Left renal cortex interstitium (tissue), 4 donors: Measurements from ENCODE around the gene CLEC16A. TPM values are rescaled to one million over a fixed set of nuclear protein-coding genes. Genes with fewer than 3 reads are reported as not detected.
"Not testable (repeated sequence)": the region's sequence is repeated elsewhere in the genome, so short reads cannot be mapped to it uniquely, and the experiment has no call there.

ENCODE experiments used
- DNase-seq, 4 donors: peaks; one replicate each; pipeline ENCODE4 v3.0.0-alpha.2; 2013; ENCODE audit warnings: low read depth in 4 of 4, low spot score in 2 of 4, missing footprints in 1 of 4
- polyA plus RNA-seq, 4 donors: library from polyadenylated mRNA; unstranded; fragments of 120-200 nt; gene quantifications; one replicate each; pipeline ENCODE4 v1.2.1, GENCODE V29; 2013; ENCODE audit not compliant: insufficient read length in 4 of 4

The CLEC16A gene
- polyA plus RNA-seq, 4 donors: 21.0 to 32.1 (median 24.5) TPM

- DNase-seq: no peak
These were observed 146.8 kb downstream of the CLEC16A start for GRCh38 chr16:11091021-11091785.

GRCh38 chr16:11092788-11093571 lies 148.6 kb downstream of the CLEC16A start:
- DNase-seq: no peak

GRCh38 chr16:11093572-11094074 lies 149.3 kb downstream of the CLEC16A start:
- DNase-seq: no peak

- no peak for DNase-seq
These were observed 149.9 kb downstream of the CLEC16A start for GRCh38 chr16:11094075-11094856.

- DNase-seq: no peak
These were observed 150.6 kb downstream of the CLEC16A start for GRCh38 chr16:11094857-11095565.

DNA sequence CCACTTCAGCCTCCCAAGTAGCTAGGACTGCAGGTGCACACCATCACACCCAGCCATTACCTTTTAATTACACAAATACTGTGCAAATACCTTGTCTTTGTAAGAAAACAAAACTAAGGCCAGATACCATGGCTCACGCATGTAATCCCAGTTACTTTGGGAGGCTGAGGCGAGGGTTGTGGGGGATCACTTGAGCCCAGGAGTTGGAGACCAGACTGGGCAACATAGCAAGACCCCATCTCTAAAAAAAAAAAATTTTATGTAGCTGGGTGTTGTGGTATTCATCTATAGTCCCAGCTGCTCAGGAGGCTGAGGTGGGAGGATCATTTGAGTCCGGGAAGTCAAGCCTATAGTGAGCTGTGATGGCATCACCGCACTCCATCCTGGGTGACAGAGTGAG lies 151.6 kb downstream of the CLEC16A start:
- DNase-seq: no peak

GRCh38 chr16:11097094-11097786 lies 152.9 kb downstream of the CLEC16A start:
- DNase-seq: no peak

GRCh38 chr16:11097787-11098167 lies 153.4 kb downstream of the CLEC16A start:
- DNase-seq: no peak

- DNase-seq: no peak
These were observed 154.4 kb downstream of the CLEC16A start for GRCh38 chr16:11098601-11099390.

DNA sequence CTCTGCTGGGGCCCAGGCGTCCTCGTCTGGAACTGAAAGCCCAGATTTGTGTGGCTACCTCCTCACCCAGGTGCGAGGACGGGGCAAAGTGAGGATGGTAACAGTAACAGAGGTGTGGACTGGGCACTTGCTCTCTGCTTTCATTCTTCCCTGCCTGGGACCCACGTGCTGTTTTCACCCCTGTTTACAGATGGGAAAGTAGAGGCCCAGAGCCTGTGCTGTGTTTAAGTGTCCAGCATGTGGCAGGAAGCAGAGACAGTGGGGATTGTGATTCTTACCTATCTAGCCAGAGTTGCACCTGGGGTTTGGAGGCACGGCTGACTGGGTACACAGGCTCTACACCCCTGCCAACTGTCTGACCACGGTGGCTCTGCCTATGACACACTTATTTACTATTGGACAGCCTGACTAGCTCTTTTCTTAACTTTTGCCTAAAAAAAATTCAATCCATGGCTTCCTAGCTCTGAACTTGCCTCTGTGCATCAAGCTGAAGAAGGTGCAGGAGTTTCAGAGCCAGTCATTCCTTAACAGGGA lies 155.4 kb downstream of the CLEC16A start:
- no peak for DNase-seq

GRCh38 chr16:11100239-11100750 lies 155.9 kb downstream of the CLEC16A start:
- no peak for DNase-seq

GRCh38 chr16:11101283-11101682 lies 156.9 kb downstream of the CLEC16A start:
- no peak for DNase-seq

- no peak for DNase-seq
These were observed 157.5 kb downstream of the CLEC16A start for GRCh38 chr16:11101695-11102522.

- no peak for DNase-seq
These were observed 158.1 kb downstream of the CLEC16A start for GRCh38 chr16:11102523-11102898.

DNA sequence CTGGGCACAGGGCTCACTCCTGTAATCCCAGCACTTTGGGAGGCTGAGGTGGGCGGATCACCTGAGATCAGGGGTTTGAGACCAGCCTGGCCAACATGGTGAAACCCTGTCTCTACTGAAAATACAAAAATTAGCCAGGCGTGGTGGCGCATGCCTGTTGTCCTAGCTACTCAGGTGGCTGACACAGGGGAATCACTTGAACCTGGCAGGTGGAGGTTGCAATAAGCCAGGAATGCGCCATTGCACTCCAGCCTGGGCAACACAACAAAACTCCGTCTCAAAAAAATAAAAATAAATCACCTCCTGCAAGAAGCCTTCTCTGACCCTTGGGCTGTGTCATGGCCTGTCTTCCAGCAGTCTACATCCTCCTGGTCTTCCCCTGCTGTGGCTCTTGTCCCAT lies 158.9 kb downstream of the CLEC16A start:
- DNase-seq: not testable (repeated sequence)

- DNase-seq: no peak
These were observed 160.0 kb downstream of the CLEC16A start for GRCh38 chr16:11104168-11105037.
